Cortex of kidney (tissue), 1 donor: ENCODE data around the gene DBT.
"Not testable (repeated sequence)": the region's sequence is repeated elsewhere in the genome, so short reads cannot be mapped to it uniquely, and the experiment has no call there.

Experiments
- DNase-seq: peaks from one replicate; lab custom pipeline; 2025; lab: John Stamatoyannopoulos, UW

The DBT gene

GRCh38 chr1:100250807-100251206, 1.2 kb upstream of the DBT start:
- DNase-seq: no peak

GRCh38 chr1:100250264-100250663, 630 bp upstream of the DBT start:
- no peak for DNase-seq

GRCh38 chr1:100249155-100249536, 488 bp downstream of the DBT start:
- no peak for DNase-seq

GRCh38 chr1:100246738-100247137, 2.9 kb downstream of the DBT start:
- DNase-seq: no peak

- no peak for DNase-seq
Observed at GRCh38 chr1:100240631-100241030, 9.0 kb downstream of the DBT start.

- DNase-seq: no peak
Observed at GRCh38 chr1:100239961-100240360, 9.7 kb downstream of the DBT start.

- no peak for DNase-seq
Observed at GRCh38 chr1:100237091-100237490, 12.5 kb downstream of the DBT start.

- no peak for DNase-seq
Observed at GRCh38 chr1:100234432-100234831, 15.2 kb downstream of the DBT start.

GRCh38 chr1:100233566-100233965, 16.1 kb downstream of the DBT start:
- DNase-seq: not testable (repeated sequence)

- no peak for DNase-seq
Observed at GRCh38 chr1:100232156-100232555, 17.5 kb downstream of the DBT start.

- no peak for DNase-seq
Observed at GRCh38 chr1:100231721-100232120, 17.9 kb downstream of the DBT start.

- DNase-seq: no peak
Observed at GRCh38 chr1:100230765-100231164, 18.9 kb downstream of the DBT start.

GRCh38 chr1:100229681-100230443, 19.8 kb downstream of the DBT start:
- no peak for DNase-seq

GRCh38 chr1:100222428-100222827, 27.2 kb downstream of the DBT start:
- no peak for DNase-seq

- DNase-seq: no peak
Observed at GRCh38 chr1:100219883-100220282, 29.8 kb downstream of the DBT start.

- no peak for DNase-seq
Observed at GRCh38 chr1:100219457-100219856, 30.2 kb downstream of the DBT start.

- DNase-seq: no peak
Observed at GRCh38 chr1:100217834-100218233, 31.8 kb downstream of the DBT start.

- no peak for DNase-seq
Observed at GRCh38 chr1:100215101-100215500, 34.5 kb downstream of the DBT start.

- DNase-seq: no peak
Observed at GRCh38 chr1:100213141-100213540, 36.5 kb downstream of the DBT start.

GRCh38 chr1:100206301-100206700, 43.3 kb downstream of the DBT start:
- DNase-seq: no peak

- not testable (repeated sequence) for DNase-seq
Observed at GRCh38 chr1:100205593-100205992, 44.0 kb downstream of the DBT start.

GRCh38 chr1:100205103-100205502, 44.5 kb downstream of the DBT start:
- DNase-seq: not testable (repeated sequence)

GRCh38 chr1:100202703-100203102, 46.9 kb downstream of the DBT start:
- not testable (repeated sequence) for DNase-seq

- DNase-seq: not testable (repeated sequence)
Observed at GRCh38 chr1:100200060-100200459, 49.6 kb downstream of the DBT start.
